Measurements from ENCODE around the gene LRFN2. TPM values are rescaled to one million over a fixed set of nuclear protein-coding genes. Genes with fewer than 3 reads are reported as not detected.

Gene LRFN2
- total and polyA plus RNA-seq, 5 donors: not detected

DNA sequence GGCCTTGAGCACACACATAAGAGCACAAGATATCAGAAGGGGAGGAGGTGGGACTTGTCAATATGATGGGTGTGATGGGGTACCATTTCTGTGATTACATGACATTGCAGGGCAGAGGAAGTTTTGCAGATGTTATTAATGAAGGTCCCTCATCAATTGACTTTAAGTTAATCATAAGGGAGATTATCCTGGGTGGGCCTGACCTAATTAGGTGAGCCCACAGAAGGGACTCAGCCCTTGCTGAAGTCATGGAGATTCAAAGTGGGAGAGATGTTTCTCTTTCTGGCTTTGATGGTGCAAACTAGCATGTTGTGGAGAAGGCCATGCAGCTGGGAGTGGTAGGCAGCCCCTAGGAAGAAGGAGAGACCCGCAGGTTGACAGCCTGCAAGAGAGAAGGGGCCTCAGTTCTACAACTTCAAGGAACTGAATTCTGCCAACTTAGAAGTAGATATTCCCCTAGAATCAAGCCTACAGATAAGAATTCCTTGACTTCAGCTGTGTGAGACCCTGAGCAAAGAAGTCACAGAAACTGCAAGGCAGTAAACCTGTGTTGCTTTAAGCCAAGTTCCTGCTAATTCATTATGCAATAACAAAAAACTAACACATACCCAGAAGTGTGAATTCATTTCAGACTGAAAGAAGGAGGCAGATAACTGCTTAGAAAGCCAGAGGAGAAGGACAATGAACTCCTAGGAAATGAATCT is 131.3 kb downstream of the LRFN2 start:
- WGBS: 89% methylated on average over 1 of the region's 1 CpG
- H3K9me3 ChIP-seq (ENCODE audit: control insufficient read depth, low read length): no peaks in the 10 kb centered on the region
- ATAC-seq (no peak), DNase-seq (no peak)
- H3K4me3 ChIP-seq (ENCODE audit: low read length): no peak overlapping the region
- intact Hi-C loops (cut with DNase I): no loop called here
- no peaks in the 10 kb centered on the region for H3K27me3 ChIP-seq (ENCODE audit: control insufficient read depth, insufficient read depth)
- H3K4me1 ChIP-seq (ENCODE audit: control insufficient read depth, insufficient read depth, low read length): no peaks in the 10 kb centered on the region
- H3K27ac ChIP-seq (ENCODE audit: low read length): no peak overlapping the region

DNA sequence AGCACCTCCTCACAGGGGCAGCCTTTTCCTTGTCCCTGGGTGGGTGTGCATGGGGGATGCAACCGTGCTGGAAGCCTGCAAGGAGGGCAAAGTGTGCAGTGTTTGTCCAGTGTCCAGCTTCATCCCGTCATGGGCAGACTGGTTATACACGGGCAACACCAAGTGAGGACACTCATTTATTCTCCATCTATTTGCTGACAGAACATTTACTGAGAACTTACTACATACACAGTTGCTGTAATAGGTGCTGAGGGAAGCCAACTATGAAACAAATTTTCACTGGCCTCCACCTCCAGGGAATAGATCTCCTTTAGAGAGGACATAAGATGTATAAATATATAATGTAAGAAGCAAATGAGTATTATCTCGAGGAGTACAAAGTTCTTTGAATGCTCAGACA is 136.7 kb downstream of the LRFN2 start:
- no peak overlapping the region for H3K4me3 ChIP-seq (ENCODE audit: low read length)
- no peak for ATAC-seq
- no peaks in the 10 kb centered on the region for H3K27me3 ChIP-seq (ENCODE audit: control insufficient read depth, insufficient read depth)
- intact Hi-C loops (cut with DNase I): no loop called here
- no peaks in the 10 kb centered on the region for H3K9me3 ChIP-seq (ENCODE audit: control insufficient read depth, low read length)
- 74% methylated on average over 4 of the region's 4 CpGs for WGBS
- DNase-seq: no peak
- no peak overlapping the region for H3K27ac ChIP-seq (ENCODE audit: low read length)
- no peaks in the 10 kb centered on the region for H3K4me1 ChIP-seq (ENCODE audit: control insufficient read depth, insufficient read depth, low read length)

DNA sequence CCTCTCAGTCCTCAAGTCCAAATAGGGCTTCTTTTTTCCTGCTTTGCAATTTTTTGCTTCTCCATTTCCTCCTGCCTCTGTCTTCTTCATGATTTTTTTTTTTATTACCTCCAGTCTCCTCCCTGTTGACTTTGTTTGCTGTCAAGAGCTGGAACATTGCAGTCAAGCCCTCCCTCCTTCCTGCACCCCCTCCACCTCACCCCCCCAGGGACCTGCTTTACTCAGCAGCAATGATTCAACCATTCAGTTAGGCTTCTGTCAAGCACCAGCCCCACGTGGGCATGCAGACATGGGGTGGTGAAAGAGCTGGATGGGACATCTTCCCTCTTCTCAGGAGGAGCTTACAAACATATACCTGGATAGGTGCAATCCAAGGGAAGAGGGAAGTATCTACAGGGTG is 142.4 kb downstream of the LRFN2 start:
- intact Hi-C loops (cut with DNase I): no loop called here
- Histone ChIP-seq H3K27ac (ENCODE audit: low read length) (no peak overlapping the region), H3K4me1 (ENCODE audit: control insufficient read depth, insufficient read depth, low read length) (no peaks in the 10 kb centered on the region), H3K9me3 (ENCODE audit: control insufficient read depth, low read length) (no peaks in the 10 kb centered on the region), H3K4me3 (ENCODE audit: low read length) (no peak overlapping the region), H3K27me3 (ENCODE audit: control insufficient read depth, insufficient read depth) (no peaks in the 10 kb centered on the region)
- WGBS: 44% methylated on average over 1 of the region's 1 CpG
- ATAC-seq (no peak), DNase-seq (no peak)

DNA sequence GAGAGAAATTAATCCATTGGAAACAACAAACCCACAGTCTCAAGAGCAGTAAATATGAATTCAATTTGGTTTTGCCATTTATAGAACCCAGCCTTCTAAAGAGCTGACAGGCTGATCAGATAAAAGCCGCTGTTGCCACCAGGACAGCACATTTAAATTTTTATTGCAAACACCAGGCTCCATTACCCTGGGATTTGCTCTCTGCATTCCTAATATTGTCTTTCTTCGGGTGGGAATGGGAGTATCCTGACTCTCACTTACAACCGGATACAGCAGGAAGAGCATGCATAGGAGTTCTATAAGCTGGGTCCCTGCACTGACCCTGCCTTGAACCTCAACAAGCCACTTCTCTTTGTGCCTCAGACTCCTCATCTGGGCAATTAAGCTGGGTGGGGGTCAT is 142.9 kb downstream of the LRFN2 start:
- H3K4me1 ChIP-seq (ENCODE audit: control insufficient read depth, insufficient read depth, low read length): no peaks in the 10 kb centered on the region
- WGBS: 51% methylated on average over 3 of the region's 3 CpGs
- no peak for ATAC-seq

DNA sequence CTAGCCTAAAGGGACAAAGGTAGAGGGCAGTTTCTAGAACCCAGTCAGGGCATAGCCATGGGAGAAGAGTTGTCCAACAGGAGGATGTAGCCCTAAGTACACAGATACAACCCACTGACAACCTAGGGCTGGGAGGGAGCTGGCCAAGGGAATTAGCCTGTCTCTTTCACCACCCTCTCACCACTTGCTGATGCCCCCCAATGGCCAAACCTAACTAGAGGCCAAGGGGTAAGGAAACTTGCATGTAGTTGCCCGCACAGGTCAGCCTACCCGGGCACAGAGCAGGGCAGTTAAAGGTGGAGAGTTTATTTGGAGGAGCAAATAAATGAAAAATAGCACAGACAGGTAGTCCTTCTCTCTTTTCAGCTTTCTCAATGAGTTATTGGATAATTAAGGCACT is 143.3 kb downstream of the LRFN2 start:
- Histone ChIP-seq H3K27ac (ENCODE audit: low read length) (no peak overlapping the region), H3K4me1 (ENCODE audit: control insufficient read depth, insufficient read depth, low read length) (no peaks in the 10 kb centered on the region), H3K27me3 (ENCODE audit: control insufficient read depth, insufficient read depth) (no peaks in the 10 kb centered on the region), H3K9me3 (ENCODE audit: control insufficient read depth, low read length) (no peaks in the 10 kb centered on the region), H3K4me3 (ENCODE audit: low read length) (no peak overlapping the region)
- intact Hi-C loops (cut with DNase I): no loop called here
- WGBS: 92% methylated on average over 2 of the region's 2 CpGs
- DNase-seq: no peak
- no peak for ATAC-seq

More for the DNA sequence above, 142.9 kb downstream of the LRFN2 start:
- Histone ChIP-seq H3K27me3 (ENCODE audit: control insufficient read depth, insufficient read depth) (no peaks in the 10 kb centered on the region), H3K27ac (ENCODE audit: low read length) (no peak overlapping the region), H3K4me3 (ENCODE audit: low read length) (no peak overlapping the region), H3K9me3 (ENCODE audit: control insufficient read depth, low read length) (no peaks in the 10 kb centered on the region)
- no peak for DNase-seq
- intact Hi-C loops (cut with DNase I): no loop called here

DNA sequence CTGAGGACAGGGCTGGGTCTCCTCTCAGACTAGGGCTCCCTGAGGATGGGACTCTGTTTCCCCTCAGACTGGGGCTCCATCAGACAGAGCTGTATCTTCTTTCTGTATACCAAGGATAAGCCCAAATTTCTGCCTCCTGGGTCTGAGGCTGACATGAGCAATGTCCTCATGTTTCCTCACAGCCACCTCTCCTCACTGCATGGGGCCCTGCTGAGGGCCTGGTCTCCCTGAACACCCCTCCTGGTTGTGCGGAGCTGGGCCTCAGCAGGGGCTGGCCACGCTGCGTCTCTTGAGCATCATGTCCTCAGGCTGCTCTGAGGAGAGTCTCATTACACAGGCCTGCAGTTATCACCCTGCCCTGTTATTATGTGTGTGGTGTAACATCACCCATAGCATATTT is 144.6 kb downstream of the LRFN2 start:
- H3K27ac ChIP-seq (ENCODE audit: low read length): no peak overlapping the region
- H3K27me3 ChIP-seq (ENCODE audit: control insufficient read depth, insufficient read depth): no peaks in the 10 kb centered on the region
- ATAC-seq: no peak
- no peak for DNase-seq
- no peak overlapping the region for H3K4me3 ChIP-seq (ENCODE audit: low read length)
- H3K4me1 ChIP-seq (ENCODE audit: control insufficient read depth, insufficient read depth, low read length): no peaks in the 10 kb centered on the region
- WGBS: 88% methylated on average over 3 of the region's 3 CpGs
- intact Hi-C loops (cut with DNase I): no loop called here
- no peaks in the 10 kb centered on the region for H3K9me3 ChIP-seq (ENCODE audit: control insufficient read depth, low read length)

DNA sequence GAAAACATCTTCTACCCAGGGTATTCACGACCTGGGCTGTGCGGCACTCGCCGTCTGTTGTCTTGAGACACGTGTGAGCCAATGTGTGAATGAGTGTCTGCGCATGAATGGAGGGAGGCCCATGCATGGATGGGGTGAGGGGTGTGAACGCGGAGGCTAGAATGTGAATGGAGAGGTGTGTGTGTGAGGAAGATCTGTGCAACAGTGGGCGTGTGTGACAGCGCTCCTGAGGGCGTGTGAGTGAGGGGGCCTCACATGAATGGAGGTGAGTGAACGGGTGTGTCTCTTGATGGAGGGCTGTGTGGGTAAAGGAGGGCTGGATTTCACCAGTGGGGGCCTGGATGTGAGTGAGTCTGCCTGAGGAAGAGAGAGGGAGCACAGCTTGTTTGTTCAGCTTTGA is 146.0 kb downstream of the LRFN2 start:
- ATAC-seq (no peak), DNase-seq (no peak)
- intact Hi-C loops (cut with DNase I): no loop called here
- Histone ChIP-seq H3K9me3 (ENCODE audit: control insufficient read depth, low read length) (no peaks in the 10 kb centered on the region), H3K27me3 (ENCODE audit: control insufficient read depth, insufficient read depth) (no peaks in the 10 kb centered on the region), H3K4me3 (ENCODE audit: low read length) (no peak overlapping the region), H3K27ac (ENCODE audit: low read length) (no peak overlapping the region), H3K4me1 (ENCODE audit: control insufficient read depth, insufficient read depth, low read length) (no peaks in the 10 kb centered on the region)
- WGBS: 88% methylated on average over 12 of the region's 12 CpGs

DNA sequence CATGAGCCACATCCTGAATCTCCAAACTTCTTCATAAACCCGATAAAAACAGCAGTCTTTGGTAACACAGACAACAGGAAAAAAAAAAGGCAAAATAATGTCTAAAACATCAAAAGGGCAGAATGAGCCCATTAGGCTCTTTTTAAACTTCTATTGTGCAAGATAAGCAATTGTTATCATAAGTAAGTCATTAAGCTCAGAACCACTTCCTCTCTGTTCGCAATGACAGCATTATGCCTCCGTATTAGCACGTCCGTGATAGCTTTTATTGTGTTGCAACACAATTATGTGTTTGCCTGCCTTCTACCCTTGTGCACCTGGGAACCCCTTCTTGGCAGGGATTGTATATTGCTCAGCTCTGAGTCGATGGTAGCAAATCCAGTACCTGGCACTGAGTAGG is 147.1 kb downstream of the LRFN2 start:
- 42% methylated on average over 6 of the region's 6 CpGs for WGBS
- H3K27me3 ChIP-seq (ENCODE audit: control insufficient read depth, insufficient read depth): no peaks in the 10 kb centered on the region
- H3K27ac ChIP-seq (ENCODE audit: low read length): no peak overlapping the region
- ATAC-seq (no peak), DNase-seq (no peak)
- no peaks in the 10 kb centered on the region for H3K9me3 ChIP-seq (ENCODE audit: control insufficient read depth, low read length)
- intact Hi-C loops (cut with DNase I): no loop called here
- H3K4me1 ChIP-seq (ENCODE audit: control insufficient read depth, insufficient read depth, low read length): no peaks in the 10 kb centered on the region
- H3K4me3 ChIP-seq (ENCODE audit: low read length): no peak overlapping the region

DNA sequence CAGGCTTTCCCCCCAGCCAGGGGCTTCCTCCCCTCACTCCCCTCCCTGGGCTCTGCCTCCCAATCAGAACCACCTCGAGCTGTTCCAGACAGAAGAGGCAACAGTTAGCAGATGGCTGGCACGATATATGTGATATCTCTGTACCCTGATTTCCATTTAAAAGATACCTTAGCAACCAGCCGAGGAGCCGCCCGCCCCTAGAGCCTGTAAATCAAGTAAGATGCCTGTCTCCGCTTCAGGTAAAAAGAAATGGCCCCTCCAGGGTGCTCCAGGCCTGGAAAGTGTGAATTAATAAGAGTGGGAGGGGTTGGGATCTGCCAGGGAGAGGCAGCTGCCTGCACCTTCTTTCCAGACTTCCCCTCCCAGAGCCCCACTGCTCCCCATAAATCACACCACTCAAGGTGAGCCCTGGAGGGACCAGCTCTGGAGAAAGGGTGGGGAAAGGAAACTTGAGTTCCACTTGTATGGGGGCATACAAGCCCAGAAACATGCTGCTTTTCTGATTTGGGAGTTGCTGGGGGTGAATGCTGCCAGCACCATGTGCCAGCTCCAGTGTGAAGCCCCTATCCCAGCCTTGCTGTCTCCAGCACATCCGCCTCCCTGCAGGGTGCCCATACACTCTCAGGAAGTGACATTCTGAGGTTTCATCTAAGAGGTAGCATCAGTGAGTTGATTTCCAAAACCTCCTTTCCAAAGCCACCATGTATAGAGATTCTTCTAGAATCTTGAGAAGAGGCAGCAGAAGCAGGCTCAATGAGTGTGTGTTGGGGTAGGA is 148.0 kb downstream of the LRFN2 start:
- Histone ChIP-seq H3K4me1 (ENCODE audit: control insufficient read depth, insufficient read depth, low read length) (no peaks in the 10 kb centered on the region), H3K27me3 (ENCODE audit: control insufficient read depth, insufficient read depth) (no peaks in the 10 kb centered on the region), H3K27ac (ENCODE audit: low read length) (no peak overlapping the region), H3K4me3 (ENCODE audit: low read length) (no peak overlapping the region), H3K9me3 (ENCODE audit: control insufficient read depth, low read length) (no peaks in the 10 kb centered on the region)
- no peak for ATAC-seq
- 81% methylated on average over 7 of the region's 7 CpGs for WGBS
- no peak for DNase-seq
- intact Hi-C loops (cut with DNase I): no loop called here

DNA sequence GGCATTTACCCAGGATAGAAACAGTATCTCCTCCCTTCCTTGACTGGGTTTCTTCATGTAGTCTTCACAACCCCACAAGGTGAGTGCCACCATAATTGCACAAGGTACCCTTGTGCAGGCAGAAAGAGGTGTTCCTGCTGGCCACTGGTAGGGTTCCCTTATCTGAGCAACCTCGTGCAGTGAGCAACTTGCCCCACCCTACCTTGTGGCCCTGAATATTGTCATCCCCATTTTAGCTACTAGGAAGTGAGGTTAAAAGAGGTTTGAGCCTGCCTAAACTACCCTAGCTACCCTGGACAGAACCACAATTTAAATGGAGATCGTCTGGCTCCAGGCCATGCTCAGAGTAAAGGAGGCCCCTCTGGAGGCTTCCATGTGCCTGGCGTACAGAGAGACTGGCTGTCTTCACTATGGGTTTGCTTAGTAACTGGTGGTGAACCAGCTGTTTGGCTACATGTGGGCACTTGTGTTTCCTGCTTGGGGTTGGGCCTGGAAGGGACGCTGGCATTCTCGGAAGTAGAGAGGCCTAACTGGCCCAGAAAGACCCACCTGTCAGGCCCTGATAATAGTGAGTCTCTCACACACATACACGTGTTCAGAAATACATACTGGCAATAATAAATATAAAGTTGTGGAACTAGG is 148.8 kb downstream of the LRFN2 start:
- WGBS: 69% methylated on average over 6 of the region's 6 CpGs
- ATAC-seq: no peak

DNA sequence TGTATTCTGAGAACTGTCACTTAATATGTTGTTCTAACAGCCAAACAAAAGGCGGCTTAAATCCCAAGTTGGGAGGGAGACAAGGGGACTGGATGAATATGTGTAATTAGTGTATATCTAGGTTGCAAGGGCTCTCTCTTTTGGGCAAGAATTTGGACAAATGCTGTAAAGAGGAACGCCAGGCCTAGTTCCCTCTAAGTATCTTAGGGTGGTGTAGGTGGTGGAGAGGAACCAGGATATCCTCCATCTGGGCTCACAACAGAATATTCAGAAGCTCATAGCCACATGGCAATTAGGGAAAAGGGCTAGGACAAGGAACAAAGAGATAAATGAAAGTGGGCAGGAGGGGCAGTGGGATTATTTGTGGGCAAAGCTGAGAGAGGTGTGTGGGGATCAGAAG is 149.5 kb downstream of the LRFN2 start:
- DNase-seq: no peak
- Histone ChIP-seq H3K9me3 (ENCODE audit: control insufficient read depth, low read length) (no peaks in the 10 kb centered on the region), H3K4me1 (ENCODE audit: control insufficient read depth, insufficient read depth, low read length) (no peaks in the 10 kb centered on the region), H3K4me3 (ENCODE audit: low read length) (no peak overlapping the region), H3K27me3 (ENCODE audit: control insufficient read depth, insufficient read depth) (no peaks in the 10 kb centered on the region), H3K27ac (ENCODE audit: low read length) (no peak overlapping the region)
- intact Hi-C loops (cut with DNase I): no loop called here
- no peak for ATAC-seq
- 81% methylated on average over 2 of the region's 2 CpGs for WGBS

More for the DNA sequence above, 148.8 kb downstream of the LRFN2 start:
- no peak overlapping the region for H3K4me3 ChIP-seq (ENCODE audit: low read length)
- no peak for DNase-seq
- no peak overlapping the region for H3K27ac ChIP-seq (ENCODE audit: low read length)
- H3K9me3 ChIP-seq (ENCODE audit: control insufficient read depth, low read length): no peaks in the 10 kb centered on the region
- intact Hi-C loops (cut with DNase I): no loop called here
- H3K4me1 ChIP-seq (ENCODE audit: control insufficient read depth, insufficient read depth, low read length): no peaks in the 10 kb centered on the region
- no peaks in the 10 kb centered on the region for H3K27me3 ChIP-seq (ENCODE audit: control insufficient read depth, insufficient read depth)
